ENCODE data around the gene KLHL7.

KLHL7 gene

GRCh38 chr7:23183279-23184012, 77.9 kb downstream of the KLHL7 start:
- H3K4me3 ChIP-seq (ENCODE audit: low read length): peak overlapping the region; percentile 99
- peaks cover 71% of the 10 kb centered on the region for H3K79me2 ChIP-seq (ENCODE audit: low read length)
- H4K20me1 ChIP-seq (ENCODE audit: insufficient read depth, low read length): peaks cover 4% of the 10 kb centered on the region
- no peaks in the 10 kb centered on the region for H3K9me3 ChIP-seq (ENCODE audit: insufficient read depth, low read length)
- H3K27me3 ChIP-seq (ENCODE audit: low read depth, low read length): no peaks in the 10 kb centered on the region
- no peak overlapping the region for H2AFZ ChIP-seq (ENCODE audit: low read depth, low read length)
- H3K9ac ChIP-seq (ENCODE audit: low read length): peak overlapping the region; percentile 99
- peak overlapping the region; percentile 69 for H3K4me2 ChIP-seq (ENCODE audit: low read length)
- H3K36me3 ChIP-seq (replicated peaks; ENCODE audit: low read depth, low read length): peaks cover 24% of the 10 kb centered on the region
- peak overlapping the region; percentile 94 for H3K27ac ChIP-seq (ENCODE audit: low read length)
- H3K4me1 ChIP-seq (ENCODE audit: low read length): peaks cover 11% of the 10 kb centered on the region
- TF ChIP-seq EZH2phosphoT487 (IDR thresholded peaks at IDR 0.05; ENCODE audit: low read depth) (no peak), CTCF (IDR thresholded peaks at IDR 0.05; ENCODE audit: low read depth, low read length) (no peak)

- Histone ChIP-seq H3K9me3 (ENCODE audit: insufficient read depth, low read length) (no peaks in the 10 kb centered on the region), H3K4me1 (ENCODE audit: low read length) (peaks cover 11% of the 10 kb centered on the region), H3K4me3 (ENCODE audit: low read length) (peak overlapping the region; percentile 99), H4K20me1 (ENCODE audit: insufficient read depth, low read length) (peaks cover 4% of the 10 kb centered on the region), H3K27ac (ENCODE audit: low read length) (peak overlapping the region; percentile 94), H3K4me2 (ENCODE audit: low read length) (peak overlapping the region; percentile 69), H3K9ac (ENCODE audit: low read length) (peak overlapping the region; percentile 99; the same call in 1 of the 2 replicates), H3K27me3 (ENCODE audit: low read depth, low read length) (no peaks in the 10 kb centered on the region), H2AFZ (ENCODE audit: low read depth, low read length) (no peak overlapping the region), H3K79me2 (ENCODE audit: low read length) (peaks cover 80% of the 10 kb centered on the region), H3K36me3 (replicated peaks; ENCODE audit: low read depth, low read length) (peaks cover 32% of the 10 kb centered on the region)
- TF ChIP-seq CTCF (IDR thresholded peaks at IDR 0.05; ENCODE audit: low read depth, low read length) (no peak), EZH2phosphoT487 (IDR thresholded peaks at IDR 0.05; ENCODE audit: low read depth) (no peak)
These were observed 78.7 kb downstream of the KLHL7 start for GRCh38 chr7:23184291-23184690.

- TF ChIP-seq CTCF (IDR thresholded peaks at IDR 0.05; ENCODE audit: low read depth, low read length) (peak; percentile 33), EZH2phosphoT487 (IDR thresholded peaks at IDR 0.05; ENCODE audit: low read depth) (no peak)
- Histone ChIP-seq H2AFZ (ENCODE audit: low read depth, low read length) (no peak overlapping the region), H3K79me2 (ENCODE audit: low read length) (peaks cover 83% of the 10 kb centered on the region), H3K27ac (ENCODE audit: low read length) (no peak overlapping the region), H4K20me1 (ENCODE audit: insufficient read depth, low read length) (peaks cover 4% of the 10 kb centered on the region), H3K9me3 (ENCODE audit: insufficient read depth, low read length) (no peaks in the 10 kb centered on the region), H3K4me3 (ENCODE audit: low read length) (no peak overlapping the region), H3K9ac (ENCODE audit: low read length) (no peak overlapping the region), H3K4me1 (ENCODE audit: low read length) (peaks cover 11% of the 10 kb centered on the region), H3K36me3 (replicated peaks; ENCODE audit: low read depth, low read length) (peaks cover 32% of the 10 kb centered on the region), H3K27me3 (ENCODE audit: low read depth, low read length) (no peaks in the 10 kb centered on the region), H3K4me2 (ENCODE audit: low read length) (no peak overlapping the region)
These were observed 79.2 kb downstream of the KLHL7 start for GRCh38 chr7:23184709-23185359.

GRCh38 chr7:23185980-23186379, 80.4 kb downstream of the KLHL7 start:
- peaks cover 7% of the 10 kb centered on the region for H3K4me1 ChIP-seq (ENCODE audit: low read length)
- TF ChIP-seq EZH2phosphoT487 (IDR thresholded peaks at IDR 0.05; ENCODE audit: low read depth) (no peak), CTCF (IDR thresholded peaks at IDR 0.05; ENCODE audit: low read depth, low read length) (no peak)
- no peak overlapping the region for H3K4me3 ChIP-seq (ENCODE audit: low read length)
- H3K9ac ChIP-seq (ENCODE audit: low read length): no peak overlapping the region
- H3K9me3 ChIP-seq (ENCODE audit: insufficient read depth, low read length): no peaks in the 10 kb centered on the region
- no peak overlapping the region for H3K27ac ChIP-seq (ENCODE audit: low read length)
- H4K20me1 ChIP-seq (ENCODE audit: insufficient read depth, low read length): peaks cover 5% of the 10 kb centered on the region
- H3K4me2 ChIP-seq (ENCODE audit: low read length): no peak overlapping the region
- peaks cover 34% of the 10 kb centered on the region for H3K36me3 ChIP-seq (replicated peaks; ENCODE audit: low read depth, low read length)
- no peak overlapping the region for H2AFZ ChIP-seq (ENCODE audit: low read depth, low read length)
- H3K27me3 ChIP-seq (ENCODE audit: low read depth, low read length): no peaks in the 10 kb centered on the region
- peaks cover 84% of the 10 kb centered on the region for H3K79me2 ChIP-seq (ENCODE audit: low read length)
